Small intestine (tissue), 7 donors: Measurements from ENCODE around the gene OCA2. TPM values are rescaled to one million over a fixed set of nuclear protein-coding genes. Genes with fewer than 3 reads are reported as not detected.

Experiments
- DNase-seq, 2 donors: peaks; one replicate each; pipeline versions ENCODE4 v3.0.0 to v3.0.0-alpha.2; 2013
- FAIRE-seq: peaks from 2 replicates; lab custom pipeline; 2012; peaks lifted over from hg19 to GRCh38; lab: Jason Lieb, UNC
- H3K27ac ChIP-seq, 3 donors: one replicate each; pipeline ENCODE4 v1.5.1; 2013; ENCODE audit warnings: low read length in 2 of 3, mild to moderate bottlenecking in 2 of 3, control low read depth in 1 of 3, inconsistent platforms in 1 of 3, low read depth in 1 of 3, moderate library complexity in 1 of 3
- H3K27me3 ChIP-seq, 3 donors: one replicate each; pipeline ENCODE4 v1.6.1; 2013; ENCODE audit warnings: low read length in 3 of 3, inconsistent platforms in 1 of 3; ENCODE audit not compliant: control insufficient read depth in 3 of 3, insufficient read depth in 3 of 3
- H3K36me3 ChIP-seq, 3 donors: one replicate each; pipeline ENCODE4 v1.6.1; 2013; ENCODE audit warnings: low read length in 3 of 3, inconsistent platforms in 1 of 3, low read depth in 1 of 3, mild to moderate bottlenecking in 1 of 3, moderate library complexity in 1 of 3; ENCODE audit not compliant: control insufficient read depth in 3 of 3, insufficient read depth in 2 of 3
- H3K4me1 ChIP-seq, 3 donors: one replicate each; pipeline ENCODE4 v1.6.1; 2013; ENCODE audit warnings: low read length in 2 of 3, inconsistent platforms in 1 of 3, low read depth in 1 of 3, mild to moderate bottlenecking in 1 of 3, moderate library complexity in 1 of 3; ENCODE audit not compliant: control insufficient read depth in 3 of 3, insufficient read depth in 2 of 3
- H3K4me3 ChIP-seq, 3 donors: one replicate each; pipeline ENCODE4 v1.5.1; 2013; ENCODE audit warnings: low read length in 3 of 3, control low read depth in 1 of 3, inconsistent platforms in 1 of 3, low read depth in 1 of 3, mild to moderate bottlenecking in 1 of 3, moderate library complexity in 1 of 3
- H3K9me3 ChIP-seq, 2 donors: one replicate each; pipeline ENCODE4 v1.6.1; 2013; ENCODE audit warnings: low read depth in 1 of 2, low read length in 1 of 2; ENCODE audit not compliant: control insufficient read depth in 2 of 2, insufficient read depth in 1 of 2
- WGBS, 3 donors: extraction: QIAGEN DNeasy Blood & Tissue Kit; methylation state at CpG; one replicate each; pipeline ENCODE4 v1.1.7; 2013; 5-methylcytosine and 5-hydroxymethylcytosine counted together
- polyA plus RNA-seq, 4 donors: library from polyadenylated mRNA; stranded (reverse) in 3 of 4; unstranded in 1 of 4; fragments of 200-250 nt in 3 of 4; fragments of 120-200 nt in 1 of 4; gene quantifications; one replicate each; pipeline versions ENCODE4 v1.2.1 to v1.2.3, GENCODE V29; 2013
- donor health status: healthy with polysubstance abuse.
- donor health status: control.
- donor health status: control.
- donor health status: Bipolar disorder and iron deficiency.
- donor health status: healthy.

Gene OCA2
- polyA plus RNA-seq, 4 donors = 0.07 to 5.9 TPM; not detected in 2

- FAIRE-seq = no peak
- 92 to 94% (median 94%) methylated on average over 42 of the region's 42 CpGs for WGBS, 3 donors
- Histone ChIP-seq H3K4me3 (no peak overlapping the region), H3K36me3 (peaks cover 18 to 77% (median 26%) of the 10 kb centered on the region in 3 donors), H3K27me3 (no peaks in the 10 kb centered on the region), H3K9me3 (no peaks in the 10 kb centered on the region), H3K4me1 (no peaks in the 10 kb centered on the region), H3K27ac (no peak overlapping the region)
- DNase-seq = no peak
These were observed 17.7 kb upstream of the OCA2 start for GRCh38 chr15:28116521-28117431.

GRCh38 chr15:28115871-28116270 is 16.8 kb upstream of the OCA2 start:
- H3K27ac ChIP-seq = no peak overlapping the region
- FAIRE-seq = no peak
- no peaks in the 10 kb centered on the region for H3K27me3 ChIP-seq
- peaks cover 20 to 75% (median 23%) of the 10 kb centered on the region in 3 donors for H3K36me3 ChIP-seq
- no peak for DNase-seq
- H3K9me3 ChIP-seq = no peaks in the 10 kb centered on the region
- no peak overlapping the region for H3K4me3 ChIP-seq
- 87 to 92% (median 90%) methylated on average over 13 of the region's 13 CpGs for WGBS, 3 donors
- H3K4me1 ChIP-seq = no peaks in the 10 kb centered on the region

- Histone ChIP-seq H3K4me3 (no peak overlapping the region), H3K9me3 (no peaks in the 10 kb centered on the region), H3K36me3 (peaks cover 16 to 74% (median 19%) of the 10 kb centered on the region in 3 donors), H3K27ac (no peak overlapping the region), H3K27me3 (no peaks in the 10 kb centered on the region), H3K4me1 (no peaks in the 10 kb centered on the region)
- FAIRE-seq = no peak
- 95 to 96% (median 96%) methylated on average over 23 of the region's 23 CpGs for WGBS, 3 donors
- no peak for DNase-seq
These were observed 15.9 kb upstream of the OCA2 start for GRCh38 chr15:28114721-28115622.

GRCh38 chr15:28114114-28114455 is 15.0 kb upstream of the OCA2 start:
- no peaks in the 10 kb centered on the region for H3K4me1 ChIP-seq
- DNase-seq (no peak), FAIRE-seq (no peak)
- WGBS, 3 donors = 89 to 96% (median 93%) methylated on average over 4 of the region's 4 CpGs
- no peak overlapping the region for H3K27ac ChIP-seq
- peaks cover 15 to 72% (median 19%) of the 10 kb centered on the region in 3 donors for H3K36me3 ChIP-seq
- no peak overlapping the region for H3K4me3 ChIP-seq
- H3K27me3 ChIP-seq = no peaks in the 10 kb centered on the region
- H3K9me3 ChIP-seq = no peaks in the 10 kb centered on the region

GRCh38 chr15:28113394-28114113 is 14.4 kb upstream of the OCA2 start:
- H3K36me3 ChIP-seq = peaks cover 15 to 68% (median 19%) of the 10 kb centered on the region in 3 donors
- no peak overlapping the region for H3K27ac ChIP-seq
- H3K9me3 ChIP-seq = no peaks in the 10 kb centered on the region
- H3K27me3 ChIP-seq = no peaks in the 10 kb centered on the region
- H3K4me1 ChIP-seq = no peaks in the 10 kb centered on the region
- DNase-seq = no peak
- no peak overlapping the region for H3K4me3 ChIP-seq
- FAIRE-seq = no peak
- WGBS, 3 donors = 95 to 98% (median 96%) methylated on average over 23 of the region's 23 CpGs

GRCh38 chr15:28112962-28113361 is 13.8 kb upstream of the OCA2 start:
- H3K4me1 ChIP-seq = no peaks in the 10 kb centered on the region
- no peak overlapping the region for H3K4me3 ChIP-seq
- H3K27ac ChIP-seq = no peak overlapping the region
- FAIRE-seq (no peak), DNase-seq (no peak)
- H3K36me3 ChIP-seq = peaks cover 15 to 63% (median 19%) of the 10 kb centered on the region in 3 donors
- 97 to 99% (median 98%) methylated on average over 25 to 26 of the region's 26 CpGs for WGBS, 3 donors
- no peaks in the 10 kb centered on the region for H3K9me3 ChIP-seq
- peaks cover 0 to under 1% (median 0%) of the 10 kb centered on the region in 3 donors for H3K27me3 ChIP-seq

- no peak for DNase-seq
- no peaks in the 10 kb centered on the region for H3K9me3 ChIP-seq
- peaks cover 15 to 56% (median 19%) of the 10 kb centered on the region in 3 donors for H3K36me3 ChIP-seq
These were observed 13.1 kb upstream of the OCA2 start for GRCh38 chr15:28112101-28112760.

More at GRCh38 chr15:28112101-28112760, 13.1 kb upstream of the OCA2 start:
- Histone ChIP-seq H3K27me3 (peaks cover 0 to 7% (median 0%) of the 10 kb centered on the region in 3 donors), H3K4me1 (peaks cover 0 to 2% (median 0%) of the 10 kb centered on the region in 3 donors), H3K27ac (no peak overlapping the region), H3K4me3 (no peak overlapping the region)
- no peak for FAIRE-seq
- WGBS, 3 donors = 95 to 96% (median 96%) methylated on average over 20 of the region's 20 CpGs
